HEK293T (cell line): ENCODE measurements around the gene COA4.

Source experiments
- ARNT ChIP-seq: fragments of 450-650 bp; IDR thresholded peaks from 2 replicates; pipeline ENCODE4 v1.6.1; 2017; ENCODE audit warnings: mild to moderate bottlenecking
- BHLHE40 ChIP-seq: fragments of 450-650 bp; IDR thresholded peaks from 2 replicates; pipeline ENCODE4 v1.6.1; 2016; ENCODE audit warnings: mild to moderate bottlenecking, moderate library complexity, borderline replicate concordance
- CTBP1 ChIP-seq: fragments of 450-650 bp; IDR thresholded peaks from 2 replicates; pipeline ENCODE4 v1.6.1; 2016; ENCODE audit warnings: borderline replicate concordance
- ELF4 ChIP-seq: fragments of 450-650 bp; IDR thresholded peaks from 2 replicates; pipeline ENCODE4 v1.6.1; 2017; ENCODE audit warnings: antibody characterized with exemption
- FOXK2 ChIP-seq: fragments of 450-650 bp; IDR thresholded peaks from 2 replicates; pipeline ENCODE4 v1.6.1; 2016; ENCODE audit warnings: mild to moderate bottlenecking
- FOXM1 ChIP-seq: fragments of 450-650 bp; IDR thresholded peaks from 2 replicates; pipeline ENCODE4 v1.6.1; 2017; ENCODE audit warnings: mild to moderate bottlenecking, borderline replicate concordance
- LEF1 ChIP-seq: fragments of 450-650 bp; IDR thresholded peaks from 2 replicates; pipeline ENCODE4 v1.6.1; 2017; ENCODE audit warnings: mild to moderate bottlenecking, borderline replicate concordance
- NFRKB ChIP-seq: fragments of 450-650 bp; IDR thresholded peaks from 2 replicates; pipeline ENCODE4 v1.6.1; 2016; ENCODE audit warnings: mild to moderate bottlenecking, moderate library complexity
- SP1 ChIP-seq: fragments of 450-650 bp; IDR thresholded peaks from 2 replicates; pipeline ENCODE4 v1.6.1; 2017
- SUZ12 ChIP-seq: fragments of 450-650 bp; IDR thresholded peaks from 2 replicates; pipeline ENCODE4 v1.6.1; 2016; ENCODE audit warnings: mild to moderate bottlenecking
- TARDBP ChIP-seq: fragments of 450-650 bp; IDR thresholded peaks from 2 replicates; pipeline ENCODE4 v1.6.1; 2016
- ZNF384 ChIP-seq: fragments of 450-650 bp; IDR thresholded peaks from 2 replicates; pipeline ENCODE4 v1.6.1; 2016

- TF ChIP-seq TARDBP, result no peak
- no peak for TF ChIP-seq BHLHE40
- no peak for TF ChIP-seq SUZ12
- TF ChIP-seq SP1, result no peak
- no peak for TF ChIP-seq NFRKB
- TF ChIP-seq ELF4, result no peak
- no peak for TF ChIP-seq ZNF384
- TF ChIP-seq FOXK2, result no peak
- TF ChIP-seq LEF1, result no peak
- no peak for TF ChIP-seq ARNT
- no peak for TF ChIP-seq CTBP1
- no peak for TF ChIP-seq FOXM1
Observed at GRCh38 chr11:73860202-73860601, 16.4 kb downstream of the COA4 start.
